CD4-positive, alpha-beta T cell treated with Interleukin-17A for 1 hour (primary cell): ENCODE measurements around the gene DUOX1.
A peak's percentile ranks its signal among the peaks of the same experiment; 100 is the strongest.

ENCODE experiments used
- DNase-seq: peaks from one replicate; pipeline ENCODE4 v3.0.0-alpha.2; 2020

Gene DUOX1

DNA sequence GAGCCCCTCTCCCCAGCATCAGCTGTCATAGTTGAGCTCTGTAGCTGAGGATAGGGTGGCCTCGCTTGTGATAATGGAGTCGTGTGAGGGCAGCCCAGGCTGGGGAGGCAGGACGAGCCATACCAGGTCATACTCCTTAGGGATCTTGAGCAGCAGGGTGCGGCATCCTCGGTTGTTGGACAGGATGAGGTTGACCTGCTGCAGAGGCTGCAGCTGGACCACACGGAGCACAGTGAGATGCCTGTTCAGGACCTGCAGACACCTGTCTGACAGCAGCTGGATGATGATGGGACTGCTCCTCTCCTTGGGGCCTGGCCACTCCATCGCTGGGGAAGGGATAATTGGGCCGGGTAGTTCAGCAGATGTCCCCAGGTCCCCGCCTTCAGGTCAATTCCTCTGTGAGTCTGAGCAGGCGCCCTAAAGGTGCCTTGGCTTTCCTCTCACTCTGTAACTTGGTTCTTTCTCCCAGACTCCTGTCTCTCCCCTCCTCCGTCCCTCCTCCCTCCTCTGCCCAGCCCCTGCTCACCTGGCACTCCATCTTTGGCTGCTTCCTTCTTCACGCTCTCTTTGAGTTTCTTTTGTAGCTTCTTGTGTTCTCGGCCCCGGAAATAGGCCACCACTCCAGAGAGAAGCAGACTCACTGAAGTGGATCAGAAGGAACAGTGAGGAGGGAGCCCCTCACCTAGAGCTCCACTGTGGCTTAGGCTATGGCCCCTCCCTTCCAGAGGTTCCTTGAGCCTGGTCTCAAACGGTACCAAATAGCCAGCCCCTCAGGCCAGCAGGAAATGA lies 23.6 kb upstream of the DUOX1 start:
- DNase-seq: no peak

DNA sequence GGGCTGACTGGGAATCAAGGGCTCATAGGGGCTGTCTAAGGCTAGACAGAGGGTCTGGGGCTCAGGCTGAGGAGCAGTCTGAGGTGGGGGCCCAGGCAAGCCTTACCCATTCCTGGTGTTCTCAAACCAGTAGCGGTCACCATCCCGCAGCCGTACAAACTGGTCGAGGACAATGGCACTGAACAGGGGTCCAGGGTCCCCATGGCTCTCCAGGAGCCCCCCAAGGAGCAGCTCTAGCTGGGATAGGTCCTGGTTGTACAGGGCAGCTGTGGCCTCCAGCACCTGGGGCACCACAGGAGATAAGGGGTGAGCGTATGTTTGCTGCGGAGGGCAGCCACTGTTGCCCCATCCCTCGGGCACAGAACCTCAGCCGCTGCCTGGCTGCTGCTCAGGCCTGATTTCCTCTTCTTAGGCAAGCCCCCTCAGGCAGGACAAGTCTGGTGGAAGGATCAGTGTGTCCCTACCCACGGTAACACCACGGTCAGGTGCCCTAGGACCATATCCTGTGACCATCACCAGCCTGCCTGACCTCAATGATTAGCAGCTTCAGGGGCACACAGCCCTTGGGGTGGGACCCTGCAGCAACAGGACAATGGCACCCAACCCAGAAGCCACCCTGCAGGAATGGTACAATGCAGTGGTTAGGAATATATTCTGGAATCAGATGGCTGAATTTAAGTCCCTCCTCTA lies 21.7 kb upstream of the DUOX1 start:
- no peak for DNase-seq

DNA sequence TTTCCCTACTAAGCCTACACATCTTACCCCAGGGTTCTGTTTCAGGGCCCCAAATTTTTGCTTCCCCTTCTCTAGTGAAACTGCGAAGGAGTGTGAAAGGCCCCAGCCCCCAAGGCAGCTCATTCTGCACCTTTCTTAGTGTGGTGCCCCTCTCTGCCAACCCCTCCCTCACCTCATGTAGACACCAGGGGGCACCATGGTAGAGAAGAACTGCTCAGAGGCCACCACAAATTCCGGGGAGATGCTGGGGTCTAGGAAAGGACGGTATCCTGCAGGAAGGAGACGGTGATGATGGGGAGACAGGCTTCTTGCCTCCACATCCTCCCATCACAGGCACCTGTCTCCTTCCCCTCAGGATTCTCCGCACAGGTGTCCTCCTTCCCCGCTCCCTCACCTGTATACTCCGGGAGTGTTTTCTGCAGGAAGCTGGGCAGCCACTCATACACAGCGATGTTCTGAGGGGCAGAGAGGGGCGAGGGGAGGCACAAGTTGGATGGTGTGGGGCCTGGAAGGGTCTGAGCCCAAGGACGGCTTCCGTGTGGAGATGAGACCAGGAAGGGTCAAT lies 19.5 kb upstream of the DUOX1 start:
- no peak for DNase-seq

DNA sequence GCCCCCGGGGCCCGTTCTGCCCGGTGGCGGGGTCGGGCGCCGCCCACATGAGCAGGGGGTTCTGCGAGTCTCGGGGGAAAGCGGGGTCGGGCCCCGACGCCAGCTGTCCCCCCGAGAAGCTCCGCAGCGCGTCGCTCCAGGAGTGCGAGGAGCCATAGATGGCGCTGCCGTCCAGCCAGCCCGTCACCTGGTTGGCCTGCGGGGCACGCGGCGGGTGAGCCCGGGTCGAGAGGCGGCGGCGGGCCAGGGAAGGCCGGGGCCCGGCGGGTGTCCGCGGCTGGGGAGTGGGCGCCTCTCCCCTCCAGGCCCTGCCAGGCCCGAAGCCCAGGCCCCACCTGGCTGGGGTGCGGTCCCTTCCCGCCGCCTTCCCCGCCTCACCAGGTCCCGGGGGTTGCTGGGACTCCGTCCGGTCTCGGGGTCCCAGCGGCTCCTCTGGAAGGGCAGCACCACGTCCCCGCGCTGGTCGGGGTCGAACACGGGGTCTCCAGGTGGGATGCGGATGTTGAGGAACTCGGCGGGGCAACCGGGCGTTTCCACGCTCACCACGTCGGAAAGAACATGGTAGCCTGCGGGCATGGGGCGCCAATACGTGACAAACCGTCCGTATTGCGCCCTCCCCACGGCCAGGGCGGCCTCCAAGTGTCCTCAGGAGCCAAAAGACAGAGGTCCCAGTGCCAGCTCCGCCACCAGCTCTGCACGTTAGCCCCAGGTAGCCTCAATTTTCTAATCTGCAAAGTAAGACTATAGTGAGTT lies 18.2 kb upstream of the DUOX1 start:
- no peak for DNase-seq

DNA sequence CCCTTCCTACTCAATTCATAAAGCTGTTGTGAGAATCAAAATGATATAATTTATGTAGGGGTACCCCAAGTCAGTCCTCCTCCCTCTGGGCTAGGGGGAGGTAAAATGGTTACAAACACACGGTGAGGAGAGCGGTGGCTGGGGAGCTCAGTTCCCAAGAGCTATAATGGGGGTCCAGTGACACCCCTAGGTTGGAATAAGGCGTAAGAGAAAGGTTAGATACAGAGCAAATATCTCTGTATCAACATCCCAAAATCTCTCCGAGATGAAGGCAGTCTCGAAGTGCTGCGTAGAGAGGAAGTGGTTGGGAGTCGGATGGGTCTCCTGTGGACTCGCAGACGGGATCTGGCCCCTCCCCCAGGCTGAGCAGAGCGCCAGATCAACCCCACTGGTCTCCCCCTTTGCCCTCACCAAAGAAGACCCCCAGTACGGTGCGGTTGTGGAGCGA lies 17.6 kb upstream of the DUOX1 start:
- no peak for DNase-seq

DNA sequence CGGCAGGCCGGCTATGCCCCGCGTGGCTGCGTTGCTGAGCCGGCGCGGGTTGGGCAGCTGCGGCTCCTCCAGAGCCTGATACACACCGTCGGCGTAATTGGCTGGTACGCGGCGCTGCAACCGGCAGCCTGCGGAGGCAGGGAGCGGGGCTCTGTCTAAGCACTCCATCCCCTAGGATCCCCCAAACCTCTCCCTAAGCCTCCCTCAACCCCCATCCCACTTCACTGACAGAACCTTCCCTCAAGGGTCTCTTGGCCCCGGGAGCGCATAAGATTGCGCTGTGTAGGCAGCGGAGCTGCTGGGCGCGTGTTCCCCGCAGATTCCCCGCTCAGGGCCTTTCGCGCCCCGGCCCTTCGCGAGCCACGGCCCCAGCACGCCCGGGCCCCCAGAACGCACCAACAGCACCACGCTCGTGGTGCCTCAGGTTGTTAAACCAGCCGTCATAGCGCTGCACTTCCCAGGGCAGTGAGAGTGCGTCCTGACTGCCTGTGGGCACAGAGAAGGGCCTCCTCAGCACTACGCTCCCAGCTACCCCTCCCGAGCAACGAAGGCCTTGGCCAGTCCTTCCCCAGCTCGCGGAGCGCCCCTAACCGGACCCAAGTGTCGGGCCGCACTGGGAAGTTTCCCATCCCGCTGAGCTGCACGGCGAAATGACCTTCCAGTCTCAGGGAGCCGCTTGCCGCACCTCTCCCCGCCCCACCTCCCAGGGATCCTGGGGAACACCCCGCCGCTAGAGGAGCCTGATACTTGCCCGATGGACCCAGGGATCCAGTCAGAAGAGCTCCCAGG lies 17.0 kb upstream of the DUOX1 start:
- DNase-seq: no peak

DNA sequence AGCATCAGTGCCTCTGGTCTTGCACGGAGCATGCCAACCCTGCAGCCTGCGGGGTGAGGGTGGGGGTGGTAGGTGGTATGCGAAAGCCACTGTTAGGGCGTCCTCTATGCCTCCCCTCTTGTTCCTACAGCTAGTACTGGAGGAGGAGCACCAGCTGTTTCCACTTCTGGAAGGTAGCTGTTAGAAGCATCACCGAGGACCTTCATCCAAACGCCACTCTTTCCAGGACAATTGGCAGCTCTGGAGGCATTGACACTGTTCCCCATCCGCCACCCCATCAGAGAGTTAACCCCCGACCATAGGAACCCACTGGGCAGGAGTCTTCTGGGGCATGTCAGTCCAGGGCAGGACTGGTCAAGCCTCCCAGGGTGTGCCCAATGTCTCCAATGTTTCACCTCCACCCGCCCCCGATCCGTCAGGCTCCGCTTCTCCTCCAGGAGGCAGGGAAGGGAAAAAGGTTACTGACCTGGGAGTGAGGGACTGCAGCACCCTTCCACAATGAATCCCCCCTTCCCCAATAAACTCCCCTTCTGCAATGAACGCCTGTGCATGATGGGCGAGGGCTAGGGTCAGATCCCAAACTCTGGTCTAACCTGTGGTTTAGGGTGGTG lies 16.3 kb upstream of the DUOX1 start:
- DNase-seq: no peak

DNA sequence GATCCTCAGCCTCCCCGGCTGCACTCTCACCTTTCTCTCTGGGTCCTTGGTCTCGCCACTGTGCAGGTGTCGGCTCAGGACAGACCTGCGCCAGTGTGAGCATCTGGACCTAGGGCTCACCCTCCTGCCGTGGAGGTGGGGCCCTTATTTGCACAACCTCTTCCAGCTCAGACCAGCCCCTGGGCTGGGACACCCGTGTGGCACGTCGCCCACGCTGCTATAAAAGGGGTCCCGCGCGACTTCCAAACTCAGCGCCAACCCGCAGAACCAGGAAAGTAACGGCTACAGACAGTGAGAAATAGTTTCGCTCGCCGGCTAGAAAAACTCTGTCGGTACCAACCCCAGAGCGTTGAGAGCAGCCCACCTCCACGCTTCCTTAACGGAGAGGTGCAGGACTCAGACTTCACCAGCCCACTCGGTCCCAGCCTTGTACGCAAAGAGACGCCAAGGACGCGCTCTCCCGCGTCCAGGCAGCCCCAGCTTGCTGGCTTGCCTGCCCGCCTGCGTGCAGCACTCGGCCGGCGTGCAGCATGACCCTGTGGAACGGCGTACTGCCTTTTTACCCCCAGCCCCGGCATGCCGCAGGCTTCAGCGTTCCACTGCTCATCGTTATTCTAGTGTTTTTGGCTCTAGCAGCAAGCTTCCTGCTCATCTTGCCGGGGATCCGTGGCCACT lies 15.6 kb upstream of the DUOX1 start, which contains the start of the genes DUOX2 and DUOXA2:
Gene DUOX2, minus strand, starts transcription at position 97 of the 675 bp plus-strand sequence. CDS start 761 bp downstream, outside the sequence.
Gene DUOXA2, plus strand, starts transcription at position 251 of the 675 bp plus-strand sequence. Its CDS starts 280 bp downstream, at position 531.
- DNase-seq: no peak

DNA sequence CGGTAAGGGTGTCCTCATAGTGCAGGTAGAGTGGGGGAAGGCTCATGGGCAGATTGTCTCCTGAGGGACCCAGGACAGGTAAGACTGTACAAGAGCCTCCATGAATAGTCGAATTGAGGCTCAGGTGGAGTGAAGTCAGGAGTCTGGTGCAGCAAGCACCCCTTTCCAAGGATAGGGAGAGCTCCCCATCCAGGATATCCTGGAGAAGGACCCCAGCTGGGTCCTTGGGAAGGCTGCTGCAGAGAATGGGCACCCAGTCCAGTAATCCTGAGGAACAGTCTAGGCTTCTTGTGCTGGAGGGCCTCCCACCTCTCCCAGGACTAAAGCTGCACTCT lies 15.1 kb upstream of the DUOX1 start:
- DNase-seq: no peak

DNA sequence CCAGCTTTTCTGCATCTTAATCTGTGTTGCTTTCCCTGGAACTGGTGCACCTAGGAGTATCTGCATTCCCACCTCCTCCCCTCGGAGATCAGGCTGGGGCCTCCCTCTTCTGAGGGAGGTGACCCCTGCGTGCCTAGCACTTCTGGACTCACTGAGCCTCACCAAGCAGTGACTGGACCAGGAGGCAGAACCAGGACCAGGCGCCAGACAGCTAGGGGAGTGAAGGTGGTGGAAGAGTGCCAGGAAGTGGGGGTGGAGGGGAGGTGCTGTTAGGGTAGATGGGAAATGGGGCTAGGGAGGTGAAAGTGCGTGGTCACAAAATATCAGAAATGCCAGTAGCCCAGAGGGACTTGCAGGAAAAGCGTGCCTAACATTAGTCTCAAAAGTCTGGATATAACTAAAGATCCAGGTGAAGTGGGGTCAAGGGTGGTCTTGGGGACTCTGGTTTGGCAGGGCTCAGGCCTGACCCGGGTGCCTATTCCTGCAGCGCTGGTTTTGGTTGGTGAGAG lies 14.4 kb upstream of the DUOX1 start:
- DNase-seq: no peak

DNA sequence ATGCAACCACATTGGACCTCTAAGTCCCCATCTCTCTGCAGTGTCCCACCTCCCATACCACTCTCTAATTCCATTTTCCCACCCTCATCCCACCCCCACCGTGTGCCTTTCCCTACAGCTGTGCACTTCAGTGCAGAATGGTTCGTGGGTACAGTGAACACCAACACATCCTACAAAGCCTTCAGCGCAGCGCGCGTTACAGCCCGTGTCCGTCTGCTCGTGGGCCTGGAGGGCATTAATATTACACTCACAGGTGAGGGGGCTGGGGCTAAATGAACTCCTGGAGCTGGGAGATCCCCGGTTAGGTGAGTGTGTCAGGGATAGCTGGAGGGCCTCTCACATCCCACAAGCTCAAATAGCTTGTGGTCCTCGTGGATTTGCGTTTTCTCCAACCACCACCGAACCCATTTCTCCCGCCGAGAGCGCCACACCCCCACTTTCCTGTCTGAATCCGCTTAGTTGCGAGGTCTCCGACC lies 13.8 kb upstream of the DUOX1 start:
- no peak for DNase-seq

DNA sequence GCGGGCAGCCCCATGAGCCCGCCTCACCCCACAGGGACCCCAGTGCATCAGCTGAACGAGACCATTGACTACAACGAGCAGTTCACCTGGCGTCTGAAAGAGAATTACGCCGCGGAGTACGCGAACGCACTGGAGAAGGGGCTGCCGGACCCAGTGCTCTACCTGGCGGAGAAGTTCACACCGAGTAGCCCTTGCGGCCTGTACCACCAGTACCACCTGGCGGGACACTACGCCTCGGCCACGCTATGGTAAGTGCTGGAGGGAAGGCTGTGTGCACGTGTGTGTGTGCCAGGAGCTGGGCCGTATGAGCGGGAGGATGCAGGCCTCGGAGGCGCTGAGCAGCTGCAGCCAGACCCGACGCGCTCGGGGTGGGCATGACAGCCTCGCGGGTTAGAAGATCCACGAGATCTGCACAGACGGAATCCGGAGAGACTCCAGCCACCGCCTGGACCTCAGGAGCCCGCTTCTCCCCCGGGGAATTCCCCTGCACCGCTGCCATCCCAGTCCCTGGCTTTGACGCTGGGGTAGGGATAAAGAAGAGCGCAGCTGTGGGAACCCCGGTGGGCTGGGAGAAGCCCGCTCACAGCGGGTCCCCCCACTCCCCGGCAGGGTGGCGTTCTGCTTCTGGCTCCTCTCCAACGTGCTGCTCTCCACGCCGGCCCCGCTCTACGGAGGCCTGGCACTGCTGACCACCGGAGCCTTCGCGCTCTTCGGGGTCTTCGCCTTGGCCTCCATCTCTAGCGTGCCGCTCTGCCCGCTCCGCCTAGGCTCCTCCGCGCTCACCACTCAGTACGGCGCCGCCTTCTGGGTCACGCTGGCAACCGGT lies 13.1 kb upstream of the DUOX1 start:
- no peak for DNase-seq

DNA sequence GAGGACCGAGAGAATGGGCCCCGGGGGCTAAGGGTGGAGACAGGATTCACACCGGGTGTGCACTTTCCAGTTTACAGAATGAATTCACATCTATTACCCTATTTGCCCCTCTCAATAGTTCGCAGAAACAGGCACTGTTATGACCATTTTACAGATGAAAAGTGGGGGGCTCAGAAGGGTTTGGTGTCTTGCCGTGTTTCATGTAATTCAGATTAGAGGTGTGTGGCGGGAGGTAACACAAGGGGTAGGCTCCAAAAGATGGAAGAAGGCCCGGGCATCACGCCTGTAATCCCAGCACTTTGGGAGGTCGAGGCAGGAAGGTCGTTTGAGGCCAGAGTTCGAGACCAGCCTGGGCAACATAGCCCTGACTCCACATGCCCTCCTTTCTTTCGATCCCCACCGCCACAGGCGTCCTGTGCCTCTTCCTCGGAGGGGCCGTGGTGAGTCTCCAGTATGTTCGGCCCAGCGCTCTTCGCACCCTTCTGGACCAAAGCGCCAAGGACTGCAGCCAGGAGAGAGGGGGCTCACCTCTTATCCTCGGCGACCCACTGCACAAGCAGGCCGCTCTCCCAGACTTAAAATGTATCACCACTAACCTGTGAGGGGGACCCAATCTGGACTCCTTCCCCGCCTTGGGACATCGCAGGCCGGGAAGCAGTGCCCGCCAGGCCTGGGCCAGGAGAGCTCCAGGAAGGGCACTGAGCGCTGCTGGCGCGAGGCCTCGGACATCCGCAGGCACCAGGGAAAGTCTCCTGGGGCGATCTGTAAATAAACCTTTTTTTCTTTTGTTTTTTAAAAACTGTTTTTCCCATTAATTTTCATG lies 12.3 kb upstream of the DUOX1 start:
- no peak for DNase-seq

DNA sequence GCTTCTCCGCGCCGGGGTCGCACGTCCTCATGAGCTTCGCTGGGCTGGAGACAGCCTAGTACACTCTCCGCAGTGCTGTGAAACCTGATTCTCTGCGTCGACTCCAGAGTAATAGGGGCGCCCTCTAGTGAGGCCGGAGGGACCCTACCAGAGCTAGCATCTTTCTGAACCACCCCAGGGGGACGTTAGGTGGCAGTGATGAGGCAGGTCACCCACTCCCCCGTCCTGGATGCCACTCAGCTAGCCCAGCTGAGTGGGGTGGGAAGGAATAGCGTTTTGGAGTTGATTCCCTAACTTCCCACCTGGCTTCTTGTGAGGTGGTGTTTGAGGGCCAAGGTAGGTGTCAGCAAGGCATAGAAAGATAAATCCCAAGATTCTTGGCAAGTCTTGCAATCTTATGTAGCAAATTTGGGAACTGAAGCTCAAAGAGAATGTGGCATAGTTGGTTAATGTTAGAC lies 11.6 kb upstream of the DUOX1 start:
- DNase-seq: peak; percentile 85

DNA sequence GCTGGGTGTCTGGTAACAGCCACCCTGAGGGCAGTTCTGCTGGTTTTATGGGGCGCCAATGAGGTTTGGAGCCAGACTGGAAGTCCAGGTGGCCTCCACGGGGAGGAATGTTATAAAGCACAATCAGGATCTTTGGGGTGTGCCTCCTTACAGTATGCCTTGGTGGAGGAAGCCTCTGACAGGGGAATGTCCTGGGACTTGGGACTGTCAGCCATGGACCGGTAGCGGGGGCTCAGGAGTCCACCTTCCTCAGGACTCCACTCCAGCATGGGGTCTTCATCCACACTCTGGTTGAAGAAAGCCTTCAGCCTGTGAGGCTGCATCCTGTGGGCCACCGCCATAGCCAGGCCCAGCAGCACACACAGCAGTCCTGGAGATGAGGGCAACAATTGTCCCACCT lies 10.8 kb upstream of the DUOX1 start:
- DNase-seq: no peak

DNA sequence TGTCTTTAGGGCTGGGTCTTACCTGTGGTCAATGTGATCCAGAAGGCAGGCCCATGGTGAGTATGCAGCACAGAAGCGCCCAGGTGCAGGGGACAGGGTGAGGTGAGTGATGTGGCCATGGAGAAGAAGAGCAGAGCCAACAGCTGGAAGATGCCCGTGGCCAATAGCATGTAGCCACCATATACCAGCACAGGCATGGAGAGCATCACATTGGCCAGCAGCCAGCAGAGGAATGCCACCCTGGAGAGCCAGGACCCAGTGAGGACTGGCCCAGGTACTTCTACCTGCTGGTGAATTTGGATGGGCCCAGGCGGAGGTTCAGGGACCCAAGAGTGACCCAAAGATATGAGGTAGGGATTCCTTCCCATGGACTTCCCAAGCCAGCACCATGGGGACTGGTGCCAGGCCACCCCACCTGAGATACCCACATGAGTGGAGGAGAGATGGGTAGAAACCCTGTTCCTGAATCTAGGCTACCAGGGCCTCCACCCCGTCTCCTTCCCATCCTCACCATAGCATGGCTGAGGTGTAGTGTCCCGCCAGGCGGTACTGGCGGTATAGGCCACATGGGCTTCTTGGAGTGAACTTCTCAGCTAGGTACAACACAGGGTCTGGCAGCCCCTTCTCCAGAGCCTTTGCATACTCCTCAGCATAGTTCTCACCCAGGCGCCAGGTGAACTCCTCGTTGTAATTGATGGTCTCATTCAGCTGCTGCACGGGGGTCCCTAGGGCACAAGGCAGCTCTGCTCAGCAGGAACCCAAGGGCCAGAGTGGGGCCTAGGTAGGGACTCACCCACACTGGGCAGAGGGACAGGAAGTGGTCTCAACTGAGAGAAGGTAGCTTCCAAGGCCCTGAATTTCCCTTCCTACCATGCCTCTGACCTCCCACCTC lies 9.5 kb upstream of the DUOX1 start:
- no peak for DNase-seq

DNA sequence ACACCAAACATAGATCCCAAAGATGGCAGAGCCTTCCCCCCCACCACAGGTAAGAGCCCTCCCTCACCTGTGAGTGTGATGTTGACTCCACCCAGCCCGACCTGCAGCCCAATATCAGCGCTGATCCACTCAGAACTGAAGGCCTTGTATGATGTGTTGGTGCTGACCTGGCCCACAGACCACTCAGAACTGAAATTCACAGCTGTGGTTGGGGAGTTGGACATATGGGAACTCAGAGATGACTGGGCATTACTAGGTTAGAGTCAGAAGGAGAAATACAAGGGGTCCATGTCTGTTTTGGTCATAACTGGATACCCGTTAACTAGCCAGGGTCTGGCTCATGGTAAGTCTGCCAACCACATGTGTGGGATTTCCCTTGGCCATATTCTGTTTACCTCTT lies 8.8 kb upstream of the DUOX1 start:
- DNase-seq: no peak
